Smooth muscle cell (in vitro differentiated cells): Measurements from ENCODE around the gene COLEC11. TPM values are rescaled to one million over a fixed set of nuclear protein-coding genes. Genes with fewer than 3 reads are reported as not detected.

ENCODE experiments used
- DNase-seq: peaks from one replicate; lab custom pipeline; 2025; ENCODE audit not compliant: unreplicated experiment; lab: John Stamatoyannopoulos, UW
- H2AFZ ChIP-seq: fragments of 200-600 bp; sonication (generic); 2 replicates; pipeline ENCODE4 v1.6.0; 2016; ENCODE audit warnings: antibody characterized with exemption, low read depth, mild to moderate bottlenecking
- H3F3A ChIP-seq: fragments of 200-600 bp; sonication (generic); 2 replicates; pipeline ENCODE4 v1.6.0; 2017; ENCODE audit warnings: antibody characterized with exemption, low read depth
- H3K27ac ChIP-seq: fragments of 200-600 bp; sonication (generic); 2 replicates; pipeline ENCODE4 v1.5.1; 2016; ENCODE audit warnings: low read depth, mild to moderate bottlenecking
- H3K27me3 ChIP-seq: fragments of 200-600 bp; sonication (generic); 2 replicates; pipeline ENCODE4 v1.6.1; 2016; ENCODE audit warnings: low read depth, mild to moderate bottlenecking
- H3K36me3 ChIP-seq: fragments of 200-600 bp; sonication (generic); 2 replicates; pipeline ENCODE4 v1.5.1; 2016; ENCODE audit warnings: low read depth
- H3K4me1 ChIP-seq: fragments of 200-600 bp; sonication (generic); 2 replicates; pipeline ENCODE4 v1.5.1; 2016; ENCODE audit warnings: low read depth
- H3K4me2 ChIP-seq: fragments of 200-600 bp; sonication (generic); 2 replicates; pipeline ENCODE4 v1.6.0; 2016; ENCODE audit warnings: mild to moderate bottlenecking
- H3K4me3 ChIP-seq: fragments of 200-600 bp; sonication (generic); 2 replicates; pipeline ENCODE4 v1.5.1; 2016; ENCODE audit warnings: mild to moderate bottlenecking
- H3K79me2 ChIP-seq: fragments of 200-600 bp; sonication (generic); 2 replicates; pipeline ENCODE4 v1.6.0; 2016; ENCODE audit warnings: low read depth, mild to moderate bottlenecking
- H3K9ac ChIP-seq: fragments of 200-600 bp; sonication (generic); 2 replicates; pipeline ENCODE4 v1.6.0; 2016; ENCODE audit warnings: low read depth
- H3K9me3 ChIP-seq: fragments of 200-600 bp; sonication (generic); replicated peaks from 2 replicates; pipeline ENCODE4 v1.5.1; 2016; ENCODE audit warnings: low read depth
- H4K20me1 ChIP-seq: fragments of 200-600 bp; sonication (generic); 2 replicates; pipeline ENCODE4 v1.6.0; 2016; ENCODE audit warnings: low read depth
- CTCF ChIP-seq: fragments of 200-600 bp; sonication (generic); IDR thresholded peaks from 2 replicates; pipeline ENCODE4 v1.5.1; 2017; ENCODE audit warnings: borderline replicate concordance, mild to moderate bottlenecking, antibody characterized with exemption; ENCODE audit not compliant: insufficient read depth, poor library complexity, severe bottlenecking
- WGBS: methylation state at CpG from one replicate; pipeline ENCODE4 v1.1.7; 2016; ENCODE audit warnings: low lambda C conversion rate; 5-methylcytosine and 5-hydroxymethylcytosine counted together
- polyA plus RNA-seq: library from polyadenylated mRNA; unstranded; fragments of >200 nt; fragmentation: Nextera tagmentation; extraction: Ambion mirVana; gene quantifications from 2 replicates; pipeline ENCODE4 v1.2.1, GENCODE V29; 2016
- total RNA-seq: library from RNA; depleted of rRNA; stranded (reverse); fragments of >200 nt; gene quantifications from 2 replicates; pipeline ENCODE4 v1.2.3, GENCODE V29; 2014

The COLEC11 gene
- total and polyA plus RNA-seq, 2 experiments from 2014 or later = 18.1 to 30.8 TPM

GRCh38 chr2:3628241-3628679, 33.3 kb downstream of the COLEC11 start:
- Histone ChIP-seq H3K4me3 (no peak overlapping the region), H3K27ac (no peak overlapping the region), H2AFZ (no peak overlapping the region), H4K20me1 (no peaks in the 10 kb centered on the region), H3K9ac (no peak overlapping the region), H3K79me2 (no peaks in the 10 kb centered on the region), H3K4me2 (no peak overlapping the region), H3K27me3 (no peaks in the 10 kb centered on the region), H3K4me1 (no peaks in the 10 kb centered on the region), H3F3A (no peaks in the 10 kb centered on the region), H3K9me3 (no peaks in the 10 kb centered on the region), H3K36me3 (no peaks in the 10 kb centered on the region)
- WGBS = 95% methylated on average over 10 of the region's 10 CpGs
- TF ChIP-seq CTCF = no peak
- DNase-seq = no peak

- no peaks in the 10 kb centered on the region for H3K36me3 ChIP-seq
- no peaks in the 10 kb centered on the region for H4K20me1 ChIP-seq
- WGBS = 43% methylated on average over 11 of the region's 12 CpGs
- no peak for TF ChIP-seq CTCF
- H3K9me3 ChIP-seq = no peaks in the 10 kb centered on the region
- H3K4me2 ChIP-seq = no peak overlapping the region
- H3K27me3 ChIP-seq = no peaks in the 10 kb centered on the region
- no peaks in the 10 kb centered on the region for H3F3A ChIP-seq
- H3K79me2 ChIP-seq = no peaks in the 10 kb centered on the region
- no peak overlapping the region for H3K27ac ChIP-seq
- no peaks in the 10 kb centered on the region for H3K4me1 ChIP-seq
- H3K4me3 ChIP-seq = no peak overlapping the region
- no peak overlapping the region for H2AFZ ChIP-seq
- no peak overlapping the region for H3K9ac ChIP-seq
- DNase-seq = no peak
Observed at GRCh38 chr2:3628800-3629199, 33.9 kb downstream of the COLEC11 start.

- TF ChIP-seq CTCF = no peak
- no peak overlapping the region for H3K27ac ChIP-seq
- H3F3A ChIP-seq = no peaks in the 10 kb centered on the region
- no peak for DNase-seq
- H3K36me3 ChIP-seq = no peaks in the 10 kb centered on the region
- no peaks in the 10 kb centered on the region for H3K4me1 ChIP-seq
- H3K4me3 ChIP-seq = no peak overlapping the region
- H4K20me1 ChIP-seq = no peaks in the 10 kb centered on the region
- H3K4me2 ChIP-seq = no peak overlapping the region
- H3K9ac ChIP-seq = no peak overlapping the region
- no peaks in the 10 kb centered on the region for H3K9me3 ChIP-seq
- no peaks in the 10 kb centered on the region for H3K79me2 ChIP-seq
- no peak overlapping the region for H2AFZ ChIP-seq
- no peaks in the 10 kb centered on the region for H3K27me3 ChIP-seq
- 98% methylated on average over 7 of the region's 7 CpGs for WGBS
Observed at GRCh38 chr2:3630631-3631030, 35.7 kb downstream of the COLEC11 start.

GRCh38 chr2:3631161-3631850, 36.4 kb downstream of the COLEC11 start:
- H3F3A ChIP-seq = no peaks in the 10 kb centered on the region

More at GRCh38 chr2:3631161-3631850, 36.4 kb downstream of the COLEC11 start:
- Histone ChIP-seq H3K36me3 (no peaks in the 10 kb centered on the region), H3K27ac (no peak overlapping the region), H3K9ac (no peak overlapping the region), H3K4me2 (no peak overlapping the region), H3K79me2 (no peaks in the 10 kb centered on the region), H3K27me3 (no peaks in the 10 kb centered on the region), H4K20me1 (no peaks in the 10 kb centered on the region), H2AFZ (no peak overlapping the region), H3K4me1 (no peaks in the 10 kb centered on the region), H3K9me3 (no peaks in the 10 kb centered on the region), H3K4me3 (no peak overlapping the region)
- 87% methylated on average over 15 of the region's 15 CpGs for WGBS
- TF ChIP-seq CTCF = no peak
- no peak for DNase-seq
